ENCODE measurements around the gene RNF14. TPM values are rescaled to one million over a fixed set of nuclear protein-coding genes. Genes with fewer than 3 reads are reported as not detected.
A peak's percentile ranks its signal among the peaks of the same experiment; 100 is the strongest.

The RNF14 gene
- total and polyA plus RNA-seq, 2 of the 8 experiments (the other 6 are each of a cell fraction or from before 2014, with no cell fraction given), result 4.7 to 20.2 TPM

GRCh38 chr5:142000704-142001484 lies 32.0 kb downstream of the RNF14 start:
- Histone ChIP-seq H2BK5ac (ENCODE audit: low read depth, low read length) (no peak overlapping the region), H3K23ac (ENCODE audit: insufficient read length) (no peak overlapping the region), H3K56ac (replicated peaks; ENCODE audit: insufficient read length, low read depth, low read length) (no peak overlapping the region), H2BK15ac (ENCODE audit: low read length) (no peak overlapping the region), H3K14ac (ENCODE audit: insufficient read length) (no peak overlapping the region), H4K8ac (ENCODE audit: extremely low read depth, insufficient read depth, low read length) (no peak overlapping the region), H3K4me3 (ENCODE audit: extremely low read depth in 1 of 4, insufficient read depth in 2 of 4, low read depth in 3 of 4, low read length in 4 of 4) (no peak overlapping the region), H2AK5ac (ENCODE audit: low read depth, low read length) (no peak overlapping the region), H3K18ac (ENCODE audit: extremely low read depth, low read length) (no peak overlapping the region), H3K4me2 (ENCODE audit: insufficient read depth in 1 of 2, low read depth in 2 of 2, low read length in 2 of 2) (no peak overlapping the region), H3K4ac (replicated peaks; ENCODE audit: insufficient read length, low read depth, low read length) (no peak overlapping the region), H4K20me1 (replicated peaks in 1 of 2; ENCODE audit: control insufficient read depth in 1 of 2, insufficient read depth in 2 of 2, low read length in 2 of 2) (no peaks in the 10 kb centered on the region), H3K79me2 (ENCODE audit: control insufficient read depth in 1 of 2, insufficient read depth in 2 of 2, low read length in 2 of 2) (no peaks in the 10 kb centered on the region), H3K9me3 (ENCODE audit: insufficient read depth in 2 of 2, low read depth in 1 of 2, low read length in 1 of 2) (no peaks in the 10 kb centered on the region), H2AFZ (ENCODE audit: low read length) (no peak overlapping the region), H2BK120ac (replicated peaks; ENCODE audit: low read depth, low read length) (no peak overlapping the region), H3K4me1 (replicated peaks in 1 of 4; ENCODE audit: control insufficient read depth in 3 of 4, insufficient read depth in 4 of 4, low read length in 3 of 4) (no peaks in the 10 kb centered on the region), H3K36me3 (ENCODE audit: control insufficient read depth in 2 of 4, insufficient read depth in 4 of 4, low read length in 3 of 4) (peaks cover 14 to 54% (median 35%) of the 10 kb centered on the region in 4 experiments), H2BK20ac (ENCODE audit: low read length) (no peak overlapping the region), H2BK12ac (ENCODE audit: low read depth, low read length) (no peak overlapping the region), H3K27me3 (replicated peaks in 1 of 4; ENCODE audit: control insufficient read depth in 3 of 4, extremely low read depth in 1 of 4, insufficient read depth in 3 of 4, low read length in 3 of 4) (no peaks in the 10 kb centered on the region), H4K91ac (replicated peaks; ENCODE audit: insufficient read length, low read length) (no peak overlapping the region), H3K27ac (ENCODE audit: low read depth, low read length) (no peak overlapping the region), H4K5ac (ENCODE audit: insufficient read length, low read depth, low read length) (no peak overlapping the region), H3K23me2 (ENCODE audit: low read depth, low read length) (no peaks in the 10 kb centered on the region), H3K79me1 (ENCODE audit: low read depth, low read length) (no peaks in the 10 kb centered on the region), H3K9ac (replicated peaks in 1 of 4; ENCODE audit: extremely low read depth in 1 of 4, low read depth in 3 of 4, low read length in 3 of 4) (no peak overlapping the region)
- DNase-seq (ENCODE audit: low read depth in 1 of 2, low spot score in 2 of 2) (peak in 1 of 2 experiments; percentile 41), FAIRE-seq (no peak)
- ChIA-PET POLR2A (ENCODE audit: partially characterized antibody) (interaction anchor here (1.8 to 2.4 kb wide), 2 partner anchors 9 to 11 kb away, joined by 8 to 11 read pairs; partner anchors contain the start of gene GNPDA1), CTCF (ENCODE audit: partially characterized antibody) (interaction anchor here (0.7 to 4.0 kb wide), 13 partner anchors 8 to 309 kb away, joined by 3 to 24 read pairs (median 3); partner anchors contain the start of gene GNPDA1)
- 90% methylated on average over 6 of the region's 6 CpGs; no CpG with 5 or more reads in 1 of the 2 experiments for WGBS, 2 experiments (ENCODE audit: extremely low coverage in 1 of 2, insufficient coverage in 1 of 2, insufficient read length in 1 of 2, insufficient replicate concordance in 2 of 2, low coverage in 1 of 2, low lambda C conversion rate in 2 of 2, missing lambda C conversion rate in 1 of 2)
- TF ChIP-seq BCL11A (IDR thresholded peaks at IDR 0.05; ENCODE audit: low read depth in 2 of 2, low read length in 2 of 2) (no peak), JUND (IDR thresholded peaks at IDR 0.05; ENCODE audit: low read length) (no peak), POU5F1 (IDR thresholded peaks at IDR 0.05; ENCODE audit: low read depth, low read length) (no peak), HDAC6 (IDR thresholded peaks at IDR 0.05; ENCODE audit: low read depth, low read length) (no peak), CTCF (IDR thresholded peaks at IDR 0.05; ENCODE audit: control extremely low read depth in 1 of 3, insufficient read depth in 1 of 3, low read depth in 1 of 3, low read length in 3 of 3) (peak; percentile 23 to 53 (median 37)), BACH1 (IDR thresholded peaks at IDR 0.05; ENCODE audit: low read length) (no peak), NRF1 (IDR thresholded peaks at IDR 0.05; ENCODE audit: low read depth, low read length) (no peak), RAD21 (IDR thresholded peaks at IDR 0.05 in 1 of 2, conservative IDR thresholded peaks at IDR 0.05 in 1 of 2; ENCODE audit: low read depth in 2 of 2, low read length in 2 of 2) (peak; percentile 32 to 49; a peak in 3 of 4 replicates), KDM5A (IDR thresholded peaks at IDR 0.05; ENCODE audit: low read length) (no peak), BRCA1 (IDR thresholded peaks at IDR 0.05; ENCODE audit: low read depth, low read length) (no peak)

Measured in H1 (cell line).